CD4-positive, CD25-positive, alpha-beta regulatory T cell (primary cell): ENCODE data around the gene CATSPERZ. TPM values are rescaled to one million over a fixed set of nuclear protein-coding genes. Genes with fewer than 3 reads are reported as not detected.
A peak's percentile ranks its signal among the peaks of the same experiment; 100 is the strongest.
"Not testable (repeated sequence)": the region's sequence is repeated elsewhere in the genome, so short reads cannot be mapped to it uniquely, and the experiment has no call there.

Experiments used
- ATAC-seq, 2 donors: fragments of 150-1000 bp; cut with Tn5 transposase; one replicate each; pipeline ENCODE4 v1.10.0; 2021; ENCODE audit warnings: low read depth in 2 of 2, moderate number of reproducible peaks in 2 of 2, moderate library complexity in 1 of 2
- DNase-seq, 3 donors: peaks; one replicate each; pipeline versions ENCODE4 v3.0.0 to v3.0.0-alpha.2; 2012 to 2022; ENCODE audit warnings: mixed read lengths in 1 of 3
- H3K27ac ChIP-seq: one replicate; pipeline ENCODE4 v1.7.0; 2013; ENCODE audit warnings: mild to moderate bottlenecking, low read length; ENCODE audit not compliant: insufficient read depth, poor library complexity, severe bottlenecking
- H3K27me3 ChIP-seq: one replicate; pipeline ENCODE4 v1.7.0; 2013; ENCODE audit warnings: low read length; ENCODE audit not compliant: control insufficient read depth, insufficient read depth
- H3K36me3 ChIP-seq: one replicate; pipeline ENCODE4 v1.7.0; 2013; ENCODE audit warnings: mild to moderate bottlenecking, low read length, moderate library complexity; ENCODE audit not compliant: control insufficient read depth, insufficient read depth
- H3K4me1 ChIP-seq: 2 replicates; pipeline ENCODE4 v1.7.0; 2013; ENCODE audit warnings: mild to moderate bottlenecking, low read length; ENCODE audit not compliant: insufficient read depth, control insufficient read depth, poor library complexity, severe bottlenecking
- H3K4me3 ChIP-seq: one replicate; pipeline ENCODE4 v1.7.0; 2013; ENCODE audit warnings: low read depth, mild to moderate bottlenecking, low read length, moderate library complexity
- H3K9me3 ChIP-seq, 2 experiments: 1 replicate in 1 of 2; 2 replicates in 1 of 2; pipeline ENCODE4 v1.7.0; 2013; ENCODE audit warnings: low read length in 2 of 2, mild to moderate bottlenecking in 1 of 2, moderate library complexity in 1 of 2; ENCODE audit not compliant: control insufficient read depth in 2 of 2
- H3K27ac Mint-ChIP-seq, 3 donors: one replicate each; pipeline ENCODE4 v1.8.0; 2020 to 2022; ENCODE audit warnings: mild to moderate bottlenecking in 3 of 3, mixed read lengths in 3 of 3, moderate library complexity in 2 of 3
- H3K27me3 Mint-ChIP-seq: one replicate; pipeline ENCODE4 v1.8.0; 2022; ENCODE audit warnings: mild to moderate bottlenecking, mixed read lengths
- H3K36me3 Mint-ChIP-seq: one replicate; pipeline ENCODE4 v1.8.0; 2020; ENCODE audit warnings: mixed read lengths
- H3K4me1 Mint-ChIP-seq, 4 donors: one replicate each; pipeline ENCODE4 v1.8.0; 2020 to 2022; ENCODE audit warnings: mixed read lengths in 4 of 4, mild to moderate bottlenecking in 1 of 4
- H3K4me3 Mint-ChIP-seq, 4 donors: one replicate each; pipeline ENCODE4 v1.8.0; 2020 to 2022; ENCODE audit warnings: mild to moderate bottlenecking in 4 of 4, mixed read lengths in 4 of 4, moderate library complexity in 3 of 4
- H3K9me3 Mint-ChIP-seq, 7 donors: one replicate each; pipeline ENCODE4 v1.8.0; 2020 to 2022; ENCODE audit warnings: mixed read lengths in 7 of 7, mild to moderate bottlenecking in 3 of 7, moderate library complexity in 2 of 7
- polyA plus RNA-seq, 4 donors: library from polyadenylated mRNA; unstranded; fragments of 300-500 nt; fragmentation: Illumina TruSeq; gene quantifications; one replicate each; pipeline ENCODE4 v1.2.3, GENCODE V29; 2021
- total RNA-seq: library from RNA; stranded (reverse); gene quantifications from one replicate; pipeline ENCODE4 v1.2.3, GENCODE V29; 2022

CATSPERZ gene
- total and polyA plus RNA-seq, 5 donors from 2014 or later = not detected

DNA sequence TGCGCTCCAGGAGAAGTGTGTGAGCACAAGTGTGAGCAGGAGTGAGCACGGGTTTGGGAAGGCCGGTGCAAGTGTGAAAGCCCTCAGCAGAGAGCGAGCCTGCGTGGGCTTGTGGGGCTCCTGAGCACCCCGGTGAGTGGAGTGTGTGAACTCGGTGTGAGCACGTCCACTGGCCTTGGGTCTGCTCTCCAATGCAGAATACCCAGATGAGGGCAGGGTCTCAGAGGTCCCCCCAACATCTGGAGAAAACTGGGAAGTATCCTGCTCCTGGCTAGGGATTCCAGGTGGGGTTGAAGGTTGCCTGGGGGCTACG is 6.4 kb downstream of the CATSPERZ start:
- Mint-ChIP-seq H3K9me3 (no peaks in the 10 kb centered on the region), H3K36me3 (no peaks in the 10 kb centered on the region), H3K27ac (peak overlapping the region in 2 of 3 donors; percentile 95 to 96), H3K4me1 (peaks cover 8 to 40% (median 14%) of the 10 kb centered on the region in 4 donors), H3K4me3 (peak overlapping the region; percentile 95 to 99 (median 97)), H3K27me3 (peaks cover 9% of the 10 kb centered on the region)
- Histone ChIP-seq H3K36me3 (no peaks in the 10 kb centered on the region), H3K27me3 (no peaks in the 10 kb centered on the region), H3K27ac (peak overlapping the region; percentile 79), H3K4me1 (peaks cover 26% of the 10 kb centered on the region), H3K9me3 (no peaks in the 10 kb centered on the region), H3K4me3 (peak overlapping the region; percentile 77)
- DNase-seq (no peak), ATAC-seq (no peak)

- peaks cover 9% of the 10 kb centered on the region for H3K27me3 Mint-ChIP-seq
- no peaks in the 10 kb centered on the region for H3K27me3 ChIP-seq
- H3K4me3 Mint-ChIP-seq = peak overlapping the region; percentile 70 to 97 (median 96)
- peak overlapping the region; percentile 77 for H3K4me3 ChIP-seq
- H3K4me1 Mint-ChIP-seq = peaks cover 8 to 36% (median 14%) of the 10 kb centered on the region in 4 donors
- no peaks in the 10 kb centered on the region for H3K9me3 ChIP-seq
- DNase-seq (no peak), ATAC-seq (no peak)
- peaks cover 26% of the 10 kb centered on the region for H3K4me1 ChIP-seq
- peak overlapping the region; percentile 79 for H3K27ac ChIP-seq
- H3K9me3 Mint-ChIP-seq = no peaks in the 10 kb centered on the region
- no peaks in the 10 kb centered on the region for H3K36me3 Mint-ChIP-seq
- H3K36me3 ChIP-seq = no peaks in the 10 kb centered on the region
- H3K27ac Mint-ChIP-seq = peak overlapping the region; percentile 8 to 96 (median 95)
These were observed 6.9 kb downstream of the CATSPERZ start for GRCh38 chr11:64306876-64307622.

GRCh38 chr11:64307795-64308194 is 7.6 kb downstream of the CATSPERZ start:
- not testable (repeated sequence) for H3K9me3 Mint-ChIP-seq, H3K4me3 ChIP-seq, H3K27ac ChIP-seq, DNase-seq, H3K9me3 ChIP-seq, H3K27me3 ChIP-seq, H3K27me3 Mint-ChIP-seq, ATAC-seq, H3K36me3 ChIP-seq, H3K36me3 Mint-ChIP-seq
- H3K4me1 Mint-ChIP-seq = peaks cover 10 to 43% (median 16%) of the 10 kb centered on the region in 4 donors
- H3K27ac Mint-ChIP-seq = peak overlapping the region in 1 of 3 donors; percentile 71
- H3K4me3 Mint-ChIP-seq = peak overlapping the region; percentile 46 to 75 (median 68)
- peaks cover 26% of the 10 kb centered on the region for H3K4me1 ChIP-seq

- H3K27ac ChIP-seq = no peak overlapping the region
- H3K27ac Mint-ChIP-seq = peak overlapping the region in 2 of 3 donors; percentile 62 to 73
These were observed 12.8 kb downstream of the CATSPERZ start for GRCh38 chr11:64312947-64313346.

DNA sequence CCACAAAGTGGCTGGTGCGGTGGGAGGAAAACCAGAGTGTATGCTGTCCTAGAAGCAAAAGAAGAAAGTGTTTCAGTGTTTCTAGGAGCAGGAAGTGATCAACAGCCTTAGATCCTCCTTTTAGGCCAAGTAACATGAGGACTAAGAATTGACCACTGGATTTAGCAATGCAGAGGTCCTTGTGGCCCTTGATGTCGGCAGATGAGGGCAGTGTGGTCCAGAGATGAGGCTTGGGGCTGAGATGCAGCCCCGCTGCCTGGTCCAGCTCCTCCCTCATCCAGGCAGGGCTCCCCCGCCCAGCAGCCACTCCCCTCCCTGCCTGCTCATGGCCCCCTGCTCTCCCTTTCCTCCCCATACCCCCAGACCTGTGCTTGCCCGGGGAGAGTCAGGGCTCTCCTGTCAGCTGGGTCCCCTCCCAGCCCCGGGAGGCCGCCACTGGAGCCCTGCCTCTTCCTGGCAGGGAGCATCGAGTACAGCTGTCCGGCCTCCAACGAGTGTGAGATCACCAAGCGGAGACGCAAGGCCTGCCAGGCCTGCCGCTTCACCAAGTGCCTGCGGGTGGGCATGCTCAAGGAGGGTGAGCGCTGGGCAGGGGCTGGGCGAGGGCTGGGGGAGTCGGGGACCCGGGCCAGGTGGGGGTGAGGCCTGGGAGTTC is 13.5 kb downstream of the CATSPERZ start:
- H3K36me3 Mint-ChIP-seq = peaks cover 14% of the 10 kb centered on the region
- H3K27ac Mint-ChIP-seq = peak overlapping the region in 1 of 3 donors; percentile 62
- H3K27ac ChIP-seq = no peak overlapping the region
- H3K4me1 ChIP-seq = peaks cover 20% of the 10 kb centered on the region
- H3K4me3 ChIP-seq = no peak overlapping the region
- peak overlapping the region in 2 of 4 donors; percentile 31 to 92 for H3K4me3 Mint-ChIP-seq
- H3K27me3 ChIP-seq = no peaks in the 10 kb centered on the region
- H3K4me1 Mint-ChIP-seq = peaks cover 0 to 48% (median 21%) of the 10 kb centered on the region in 4 donors
- peaks cover 0 to 2% (median 0%) of the 10 kb centered on the region in 7 donors for H3K9me3 Mint-ChIP-seq
- DNase-seq (no peak), ATAC-seq (no peak)
- H3K36me3 ChIP-seq = peaks cover 4% of the 10 kb centered on the region
- H3K27me3 Mint-ChIP-seq = no peaks in the 10 kb centered on the region
- no peaks in the 10 kb centered on the region for H3K9me3 ChIP-seq

More at GRCh38 chr11:64312947-64313346, 12.8 kb downstream of the CATSPERZ start:
- peaks cover 15% of the 10 kb centered on the region for H3K4me1 ChIP-seq
- Mint-ChIP-seq H3K4me1 (peaks cover 0 to 42% (median 19%) of the 10 kb centered on the region in 4 donors), H3K9me3 (peaks cover 0 to 2% (median 0%) of the 10 kb centered on the region in 7 donors), H3K27me3 (no peaks in the 10 kb centered on the region), H3K4me3 (peak overlapping the region in 1 of 4 donors; percentile 92), H3K36me3 (peaks cover 14% of the 10 kb centered on the region)
- ATAC-seq = no peak
- no peak for DNase-seq
- H3K27me3 ChIP-seq = no peaks in the 10 kb centered on the region
- no peak overlapping the region for H3K4me3 ChIP-seq
- H3K36me3 ChIP-seq = peaks cover 4% of the 10 kb centered on the region
- no peaks in the 10 kb centered on the region for H3K9me3 ChIP-seq

GRCh38 chr11:64314146-64314804 is 14.1 kb downstream of the CATSPERZ start:
- Mint-ChIP-seq H3K27me3 (no peaks in the 10 kb centered on the region), H3K9me3 (peaks cover 0 to 2% (median 0%) of the 10 kb centered on the region in 7 donors), H3K27ac (peak overlapping the region in 1 of 3 donors; percentile 81), H3K4me3 (peak overlapping the region in 1 of 4 donors; percentile 80), H3K36me3 (peaks cover 14% of the 10 kb centered on the region), H3K4me1 (peaks cover 0 to 53% (median 26%) of the 10 kb centered on the region in 4 donors)
- no peaks in the 10 kb centered on the region for H3K9me3 ChIP-seq
- ATAC-seq = no peak
- H3K4me1 ChIP-seq = peaks cover 27% of the 10 kb centered on the region
- H3K36me3 ChIP-seq = peaks cover 4% of the 10 kb centered on the region
- H3K4me3 ChIP-seq = no peak overlapping the region
- DNase-seq = no peak
- H3K27ac ChIP-seq = no peak overlapping the region
- no peaks in the 10 kb centered on the region for H3K27me3 ChIP-seq

- Mint-ChIP-seq H3K27me3 (no peaks in the 10 kb centered on the region), H3K4me1 (peaks cover 0 to 59% (median 29%) of the 10 kb centered on the region in 4 donors), H3K9me3 (peaks cover 0 to 2% (median 0%) of the 10 kb centered on the region in 7 donors), H3K36me3 (peaks cover 14% of the 10 kb centered on the region), H3K4me3 (peak overlapping the region in 2 of 4 donors; percentile 24 to 80), H3K27ac (peak overlapping the region in 1 of 3 donors; percentile 26)
- H3K36me3 ChIP-seq = peaks cover 4% of the 10 kb centered on the region
- no peak overlapping the region for H3K27ac ChIP-seq
- no peaks in the 10 kb centered on the region for H3K9me3 ChIP-seq
- peaks cover 31% of the 10 kb centered on the region for H3K4me1 ChIP-seq
- no peak for DNase-seq
- no peak overlapping the region for H3K4me3 ChIP-seq
- ATAC-seq = no peak
- no peaks in the 10 kb centered on the region for H3K27me3 ChIP-seq
These were observed 14.8 kb downstream of the CATSPERZ start for GRCh38 chr11:64314805-64315561.
